ENCODE measurements around the gene SLIT1.
A peak's percentile ranks its signal among the peaks of the same experiment; 100 is the strongest.

DNA sequence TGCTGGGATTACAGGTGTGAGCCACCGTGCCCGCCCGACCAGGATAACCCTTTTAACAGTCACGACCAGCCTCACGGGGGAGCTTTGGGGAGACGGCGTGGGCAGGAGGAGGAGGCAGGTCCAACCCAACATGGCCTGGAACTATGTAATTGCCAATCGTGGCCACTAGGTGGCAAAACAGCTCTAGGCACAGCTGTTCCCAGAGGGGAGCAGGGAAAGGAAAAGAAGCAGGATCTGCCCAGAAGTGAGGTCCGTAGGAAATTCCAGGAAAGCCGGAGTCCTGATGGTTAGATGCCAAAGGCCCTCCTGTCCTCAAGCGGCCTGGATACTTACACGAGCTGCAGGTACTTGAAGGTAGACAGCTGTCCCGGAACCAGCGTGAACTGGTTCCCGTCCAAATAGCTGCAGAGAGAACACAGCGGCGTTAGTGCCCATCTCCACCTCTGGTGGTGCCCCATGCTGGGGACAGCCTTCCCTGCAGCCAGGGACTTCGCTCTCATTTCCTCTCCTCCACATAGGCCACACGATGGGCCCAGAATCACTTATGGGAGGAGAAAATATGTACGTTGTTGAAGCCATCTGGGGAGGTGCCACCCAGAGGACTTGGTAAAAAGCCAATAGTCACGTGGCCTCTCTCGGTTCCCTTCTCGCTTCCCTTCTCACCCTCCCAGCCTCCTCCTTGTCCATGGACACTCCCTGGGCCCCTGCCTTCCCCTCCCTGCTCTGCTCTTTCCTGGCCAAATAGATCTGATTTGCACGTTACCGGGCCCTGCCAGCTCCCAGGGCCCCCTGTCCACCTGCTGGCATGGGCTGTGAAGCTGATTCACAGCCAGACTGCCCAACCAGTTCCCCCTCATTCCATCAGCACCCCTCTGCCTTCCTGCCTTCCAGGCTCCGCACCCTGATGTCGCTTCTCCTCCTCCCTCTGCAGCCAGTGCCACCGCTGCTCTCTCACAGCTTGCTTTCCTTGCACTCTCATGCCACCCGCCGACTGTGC is 148.1 kb downstream of the SLIT1 start:
- peak; percentile 63 to 86 (median 78) for TF ChIP-seq CTCF (IDR thresholded peaks at IDR 0.05)
- no peak for TF ChIP-seq POLR2A (IDR thresholded peaks at IDR 0.05)
